ENCODE results near the gene GABRR2. TPM values are rescaled to one million over a fixed set of nuclear protein-coding genes. Genes with fewer than 3 reads are reported as not detected.

GABRR2 gene
- total and polyA plus RNA-seq, 11 donors = 0.20 to 1.1 (median 0.31) TPM

DNA sequence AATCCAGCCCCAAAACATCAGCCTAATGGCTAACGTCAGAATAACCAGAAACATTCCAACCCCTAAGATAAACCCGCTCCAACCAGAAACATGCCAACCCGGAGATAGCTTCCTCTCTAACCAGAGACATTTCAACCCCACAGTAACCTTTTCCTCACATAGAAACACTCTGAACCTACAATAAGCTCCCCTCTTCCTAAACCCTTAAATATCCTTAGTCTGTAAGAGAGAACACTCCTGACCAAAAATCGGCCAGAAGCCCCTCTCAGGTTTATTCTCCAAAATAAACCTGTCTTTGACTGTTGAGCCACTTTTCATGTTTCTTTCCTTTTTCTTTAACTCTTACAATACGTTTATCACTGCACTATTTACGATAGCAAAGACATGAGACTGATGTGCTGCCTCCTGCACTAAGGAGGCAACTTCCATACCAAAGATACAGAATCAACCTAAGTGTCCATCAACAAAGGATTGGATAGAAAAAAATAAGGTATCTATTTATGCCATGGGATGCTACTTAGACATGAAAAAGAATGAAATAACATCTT is 5.0 kb upstream of the GABRR2 start:
- 79 to 86% (median 82%) methylated on average over 6 of the region's 6 CpGs for WGBS, 4 donors
- H3K27ac ChIP-seq = no peak overlapping the region
- no peak for DNase-seq

GRCh38 chr6:89317067-89317466 is 2.0 kb upstream of the GABRR2 start:
- no peak for DNase-seq
- intact Hi-C loops (cut with DNase I) = loop anchor here in 1 of 10 donors (2.0 kb wide), 1 partner anchor 34 kb away; no protein-coding TSS in a partner anchor
- Histone ChIP-seq H3K4me3 (no peak overlapping the region), H3K9me3 (peaks cover 0 to 7% (median 0%) of the 10 kb centered on the region in 12 donors), H3K27me3 (no peaks in the 10 kb centered on the region), H3K4me1 (peaks cover 7 to 33% (median 16%) of the 10 kb centered on the region in 12 donors), H3K36me3 (peaks cover 0 to 14% (median 0%) of the 10 kb centered on the region in 9 donors), H3K27ac (no peak overlapping the region)
- no peak for TF ChIP-seq POLR2A (IDR thresholded peaks at IDR 0.05)
- no peak for TF ChIP-seq CTCF (IDR thresholded peaks at IDR 0.05)
- ATAC-seq = no peak

More for the DNA sequence above, 5.0 kb upstream of the GABRR2 start:
- intact Hi-C loops (cut with DNase I) = no loop called here
- Histone ChIP-seq H3K36me3 (peaks cover 0 to 16% (median under 1%) of the 10 kb centered on the region in 9 donors), H3K9me3 (peaks cover 0 to 7% (median 0%) of the 10 kb centered on the region in 12 donors), H3K4me1 (peaks cover 0 to 31% (median 5%) of the 10 kb centered on the region in 12 donors), H3K4me3 (no peak overlapping the region), H3K27me3 (no peaks in the 10 kb centered on the region)
- ATAC-seq = no peak
- TF ChIP-seq CTCF (IDR thresholded peaks at IDR 0.05) (no peak), POLR2A (IDR thresholded peaks at IDR 0.05) (no peak)

DNA sequence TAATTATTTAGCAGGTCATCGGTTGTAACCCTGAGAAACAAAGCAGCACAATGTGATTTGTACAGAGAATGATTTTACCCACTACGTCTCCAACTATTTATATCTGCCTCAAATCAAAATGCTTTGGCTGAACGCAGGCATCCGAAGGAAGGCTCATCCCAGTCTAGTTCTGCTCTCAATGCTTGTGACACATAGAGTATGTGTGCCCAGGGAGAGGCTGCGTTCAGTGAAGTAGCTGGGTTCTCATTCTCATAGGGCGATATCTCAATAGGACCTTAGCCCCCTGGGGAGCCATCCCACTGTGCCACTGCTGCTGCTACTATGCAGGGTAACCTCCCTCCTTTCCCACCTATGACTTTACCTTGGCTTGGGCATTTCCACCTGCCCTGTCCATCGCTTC is 407 bp downstream of the GABRR2 start:
- TF ChIP-seq CTCF (IDR thresholded peaks at IDR 0.05) = no peak
- no peak for TF ChIP-seq POLR2A (IDR thresholded peaks at IDR 0.05)
- intact Hi-C loops (cut with DNase I) = loop anchor here (5.0 kb wide), 2 partner anchors 38 to 53 kb away; partner anchors contain the start of gene UBE2J1 (in 5 of the 10)
- DNase-seq (no peak), ATAC-seq (no peak)
- peaks cover 0 to 4% (median 0%) of the 10 kb centered on the region in 9 donors for H3K36me3 ChIP-seq
- H3K27ac ChIP-seq = peak overlapping the region in 1 of 12 donors; percentile 6
- no peaks in the 10 kb centered on the region for H3K9me3 ChIP-seq
- no peak overlapping the region for H3K4me3 ChIP-seq
- H3K4me1 ChIP-seq = peaks cover 7 to 41% (median 25%) of the 10 kb centered on the region in 12 donors
- H3K27me3 ChIP-seq = no peaks in the 10 kb centered on the region
- 81 to 84% (median 84%) methylated on average over 7 of the region's 7 CpGs for WGBS, 4 donors

- no peaks in the 10 kb centered on the region for H3K27me3 ChIP-seq
- peak in 3 of 4 donors; percentile 68 to 84 (median 83) for ATAC-seq
- no peak overlapping the region for H3K4me3 ChIP-seq
- H3K4me1 ChIP-seq = peaks cover 7 to 41% (median 25%) of the 10 kb centered on the region in 12 donors
- TF ChIP-seq POLR2A (IDR thresholded peaks at IDR 0.05) = no peak
- no peak for TF ChIP-seq CTCF (IDR thresholded peaks at IDR 0.05)
- H3K36me3 ChIP-seq = peaks cover 0 to 4% (median 0%) of the 10 kb centered on the region in 9 donors
- no peaks in the 10 kb centered on the region for H3K9me3 ChIP-seq
- H3K27ac ChIP-seq = peak overlapping the region in 11 of 12 donors; percentile 55 to 79 (median 70)
- intact Hi-C loops (cut with DNase I) = loop anchor here (2.0 to 5.0 kb wide), 4 partner anchors 39 to 56 kb away; partner anchors contain the start of gene UBE2J1 (in 6 of the 10)
- WGBS, 4 donors = 0 to 19% (median 8%) methylated on average over 1 of the region's 1 CpG
- peak in 2 of 5 donors; percentile 42 to 57 for DNase-seq
These were observed 2.1 kb downstream of the GABRR2 start for GRCh38 chr6:89313006-89313405.
